ENCODE data around the gene TEX48.

The TEX48 gene

GRCh38 chr9:114634387-114634786, 47.6 kb downstream of the TEX48 start:
- no peak overlapping the region for H3K27ac ChIP-seq
- TF ChIP-seq CTCF (IDR thresholded peaks at IDR 0.05) (no peak), ZFX (IDR thresholded peaks at IDR 0.05; ENCODE audit: borderline replicate concordance) (no peak)

- H3K27ac ChIP-seq = no peak overlapping the region
- TF ChIP-seq CTCF (IDR thresholded peaks at IDR 0.05) (no peak), ZFX (IDR thresholded peaks at IDR 0.05; ENCODE audit: borderline replicate concordance) (no peak)
Observed at GRCh38 chr9:114633438-114634089, 48.4 kb downstream of the TEX48 start.

- TF ChIP-seq ZFX (IDR thresholded peaks at IDR 0.05; ENCODE audit: borderline replicate concordance) = no peak
- TF ChIP-seq CTCF (IDR thresholded peaks at IDR 0.05) = no peak
- H3K27ac ChIP-seq = no peak overlapping the region
Observed at GRCh38 chr9:114631166-114631565, 50.8 kb downstream of the TEX48 start.

- H3K27ac ChIP-seq = no peak overlapping the region
- TF ChIP-seq ZFX (IDR thresholded peaks at IDR 0.05; ENCODE audit: borderline replicate concordance) (no peak), CTCF (IDR thresholded peaks at IDR 0.05) (no peak)
Observed at GRCh38 chr9:114629563-114630090, 52.4 kb downstream of the TEX48 start.

- no peak overlapping the region for H3K27ac ChIP-seq
- TF ChIP-seq ZFX (IDR thresholded peaks at IDR 0.05; ENCODE audit: borderline replicate concordance) (no peak), CTCF (IDR thresholded peaks at IDR 0.05) (no peak)
Observed at GRCh38 chr9:114627553-114627952, 54.4 kb downstream of the TEX48 start.

GRCh38 chr9:114626415-114627020, 55.5 kb downstream of the TEX48 start:
- TF ChIP-seq CTCF (IDR thresholded peaks at IDR 0.05) = no peak
- TF ChIP-seq ZFX (IDR thresholded peaks at IDR 0.05; ENCODE audit: borderline replicate concordance) = no peak
- no peak overlapping the region for H3K27ac ChIP-seq

- no peak overlapping the region for H3K27ac ChIP-seq
- TF ChIP-seq CTCF (IDR thresholded peaks at IDR 0.05) (no peak), ZFX (IDR thresholded peaks at IDR 0.05; ENCODE audit: borderline replicate concordance) (no peak)
Observed at GRCh38 chr9:114624677-114625076, 57.3 kb downstream of the TEX48 start.
